Adrenal gland (tissue), 12 donors: ENCODE data around the gene SMG9. TPM values are rescaled to one million over a fixed set of nuclear protein-coding genes. Genes with fewer than 3 reads are reported as not detected.

Source experiments
- DNase-seq, 7 donors: peaks; one replicate each; pipeline ENCODE4 v3.0.0-alpha.2; 2019 to 2020
- H3K27ac ChIP-seq, 5 donors: fragments of 200-600 bp; sonication (generic) in 4 of 5; 1 replicate in 3 of 5; 2 replicates in 2 of 5; pipeline versions ENCODE4 v1.5.1 to v1.8.0; 2016 to 2020; ENCODE audit warnings: mild to moderate bottlenecking in 1 of 5
- H3K27me3 ChIP-seq: fragments of 200-600 bp; 2 replicates; pipeline ENCODE4 v1.8.0; 2021
- H3K36me3 ChIP-seq, 2 donors: fragments of 200-600 bp; replicated peaks in 1 of 2; 1 replicate in 1 of 2; 2 replicates in 1 of 2; pipeline versions ENCODE4 v1.5.1 to v1.8.0; 2018 to 2022
- H3K4me1 ChIP-seq, 2 donors: fragments of 200-600 bp; replicated peaks in 1 of 2; 1 replicate in 1 of 2; 2 replicates in 1 of 2; pipeline versions ENCODE4 v1.5.1 to v1.8.0; 2018 to 2021
- H3K4me3 ChIP-seq, 4 donors: fragments of 200-600 bp; sonication (generic) in 3 of 4; one replicate each; pipeline ENCODE4 v1.5.1; 2016 to 2018
- H3K9me3 ChIP-seq, 3 donors: fragments of 200-600 bp; sonication (generic) in 1 of 3; replicated peaks in 1 of 3; 1 replicate in 2 of 3; 2 replicates in 1 of 3; pipeline versions ENCODE4 v1.5.1 to v1.8.0; 2016 to 2021
- POLR2A ChIP-seq, 2 donors: fragments of 450-650 bp; IDR thresholded peaks; one replicate each; pipeline ENCODE4 v1.6.1; 2017; ENCODE audit warnings: antibody characterized with exemption in 2 of 2, mild to moderate bottlenecking in 2 of 2, moderate library complexity in 1 of 2
- WGBS, 4 donors: extraction: QIAGEN DNeasy Blood & Tissue Kit in 2 of 4; methylation state at CpG; one replicate each; pipeline versions ENCODE4 v1.1.5 to v1.1.7; 2013 to 2017; 5-methylcytosine and 5-hydroxymethylcytosine counted together
- intact Hi-C, 2 donors: fragments of 100-400 bp; cut with DNase I; formaldehyde crosslinking; loops; one replicate each; pipeline versions ENCODE4 v1.14.1 to v1.15.0; 2022 to 2023
- polyA plus RNA-seq, 3 donors: library from polyadenylated mRNA; stranded (reverse); fragments of 200-250 nt in 2 of 3; fragments of 350-450 nt in 1 of 3; fragmentation: Illumina TruSeq in 1 of 3; extraction: RNeasy Lipid Tissue Mini Kit (QIAGEN cat#74804) in 1 of 3; gene quantifications; one replicate each; pipeline ENCODE4 v1.2.3, GENCODE V29; 2013 to 2014
- total RNA-seq, 9 donors: library from RNA; depleted of rRNA in 4 of 9; stranded (reverse); fragments of >200 nt in 4 of 9; fragments of 120-200 nt in 1 of 9; fragmentation: NEBNext Ultra II Directional in 1 of 9; extraction: Animal tissue kit (Norgen Biotek cat#: 25700) in 1 of 9; gene quantifications; one replicate each; pipeline versions ENCODE4 v1.1.0 to v1.2.4, GENCODE V29; 2013 to 2023
- TF ChIP-seq, protein P1 (sequence below), 6 experiments: fragments of 450-650 bp in 4 of 6; fragments of 200-600 bp in 2 of 6; sonication (generic) in 1 of 6; IDR thresholded peaks; 1 replicate in 5 of 6; 2 replicates in 1 of 6; pipeline versions ENCODE4 v1.5.1 to v1.8.0; 2016 to 2021; ENCODE audit warnings: antibody characterized with exemption in 6 of 6, mild to moderate bottlenecking in 2 of 6, moderate library complexity in 1 of 6
- donor health status: healthy with polysubstance abuse.
- donor health status: Bipolar disorder and iron deficiency.
- donor health status: DM: yes; HTN: yes; CAD: no.
- donor health status: DM: no; HTN: no; CAD: no.
- donor health status: DM: no; HTN: no; CAD: no.
- donor health status: DM: yes; HTN: yes; CAD: no.

SMG9 gene
- total and polyA plus RNA-seq, 12 donors = 19.4 to 63.2 (median 42.8) TPM

DNA sequence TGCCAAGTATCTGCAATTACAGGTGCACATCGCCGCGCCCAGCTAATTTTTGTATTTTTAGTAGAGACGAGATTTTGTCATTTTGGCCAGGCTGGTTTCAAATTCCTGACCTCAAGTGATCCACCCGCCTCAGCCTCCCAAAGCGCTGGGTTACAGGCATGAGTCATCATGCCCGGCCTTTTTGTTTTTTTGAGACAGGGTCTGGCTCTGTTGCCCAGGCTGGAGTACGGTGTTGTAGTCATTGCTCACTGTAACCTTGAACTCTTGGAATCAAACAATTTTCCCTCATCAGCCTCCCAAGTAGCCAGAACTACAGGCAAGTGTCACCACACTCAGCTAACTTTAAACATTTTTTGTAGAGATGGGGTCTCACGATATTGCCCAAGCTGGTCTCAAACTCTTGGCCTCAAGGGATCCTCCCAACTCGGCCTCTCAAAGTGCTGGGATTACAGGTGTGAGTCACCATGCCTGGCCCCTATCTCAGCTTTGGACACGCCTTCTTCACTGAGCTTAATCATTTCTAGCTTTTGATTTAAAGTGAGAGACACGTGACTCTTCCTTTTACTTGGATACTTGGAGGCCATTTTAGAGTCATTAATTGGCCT is 42.9 kb downstream of the SMG9 start:
- no peaks in the 10 kb centered on the region for H3K27me3 ChIP-seq
- TF ChIP-seq POLR2A (IDR thresholded peaks at IDR 0.05) = no peak
- TF ChIP-seq, protein P1, sequence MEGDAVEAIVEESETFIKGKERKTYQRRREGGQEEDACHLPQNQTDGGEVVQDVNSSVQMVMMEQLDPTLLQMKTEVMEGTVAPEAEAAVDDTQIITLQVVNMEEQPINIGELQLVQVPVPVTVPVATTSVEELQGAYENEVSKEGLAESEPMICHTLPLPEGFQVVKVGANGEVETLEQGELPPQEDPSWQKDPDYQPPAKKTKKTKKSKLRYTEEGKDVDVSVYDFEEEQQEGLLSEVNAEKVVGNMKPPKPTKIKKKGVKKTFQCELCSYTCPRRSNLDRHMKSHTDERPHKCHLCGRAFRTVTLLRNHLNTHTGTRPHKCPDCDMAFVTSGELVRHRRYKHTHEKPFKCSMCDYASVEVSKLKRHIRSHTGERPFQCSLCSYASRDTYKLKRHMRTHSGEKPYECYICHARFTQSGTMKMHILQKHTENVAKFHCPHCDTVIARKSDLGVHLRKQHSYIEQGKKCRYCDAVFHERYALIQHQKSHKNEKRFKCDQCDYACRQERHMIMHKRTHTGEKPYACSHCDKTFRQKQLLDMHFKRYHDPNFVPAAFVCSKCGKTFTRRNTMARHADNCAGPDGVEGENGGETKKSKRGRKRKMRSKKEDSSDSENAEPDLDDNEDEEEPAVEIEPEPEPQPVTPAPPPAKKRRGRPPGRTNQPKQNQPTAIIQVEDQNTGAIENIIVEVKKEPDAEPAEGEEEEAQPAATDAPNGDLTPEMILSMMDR (IDR thresholded peaks at IDR 0.05) = no peak
- 62 to 76% (median 69%) methylated on average over 12 of the region's 12 CpGs for WGBS, 4 donors
- H3K9me3 ChIP-seq = peaks cover 0 to 7% (median 0%) of the 10 kb centered on the region in 3 donors
- intact Hi-C loops = no loop called here
- H3K36me3 ChIP-seq = no peaks in the 10 kb centered on the region
- no peak overlapping the region for H3K4me3 ChIP-seq
- no peaks in the 10 kb centered on the region for H3K4me1 ChIP-seq
- H3K27ac ChIP-seq = no peak overlapping the region
- DNase-seq = no peak

DNA sequence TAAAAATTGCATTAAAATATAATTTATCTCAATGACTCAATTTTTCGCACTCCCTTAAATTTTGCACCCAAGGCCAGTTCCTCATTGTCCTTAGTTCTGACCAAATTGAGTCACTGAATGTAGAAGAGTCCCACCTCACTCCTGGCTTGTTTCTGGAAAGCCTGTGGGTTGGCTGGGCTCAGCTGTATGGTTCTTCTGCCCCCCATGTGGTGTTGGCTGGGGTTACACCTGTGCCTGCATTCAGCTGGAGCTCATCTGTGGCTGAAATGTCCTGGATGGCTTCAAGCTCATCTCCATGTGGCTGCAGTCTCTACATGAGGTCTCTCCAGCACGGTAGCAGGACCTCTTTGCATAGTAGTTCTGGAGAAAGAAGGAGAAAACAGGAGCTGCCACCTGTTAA is 46.0 kb downstream of the SMG9 start:
- Histone ChIP-seq H3K4me3 (no peak overlapping the region), H3K36me3 (no peaks in the 10 kb centered on the region), H3K27ac (no peak overlapping the region), H3K4me1 (no peaks in the 10 kb centered on the region), H3K9me3 (peaks cover 0 to 7% (median 0%) of the 10 kb centered on the region in 3 donors), H3K27me3 (no peaks in the 10 kb centered on the region)
- DNase-seq = no peak
- TF ChIP-seq POLR2A (IDR thresholded peaks at IDR 0.05) = no peak
- TF ChIP-seq, protein P1 (IDR thresholded peaks at IDR 0.05) = no peak
- intact Hi-C loops = no loop called here
- WGBS, 4 donors = 53 to 70% (median 60%) methylated on average over 2 of the region's 2 CpGs

DNA sequence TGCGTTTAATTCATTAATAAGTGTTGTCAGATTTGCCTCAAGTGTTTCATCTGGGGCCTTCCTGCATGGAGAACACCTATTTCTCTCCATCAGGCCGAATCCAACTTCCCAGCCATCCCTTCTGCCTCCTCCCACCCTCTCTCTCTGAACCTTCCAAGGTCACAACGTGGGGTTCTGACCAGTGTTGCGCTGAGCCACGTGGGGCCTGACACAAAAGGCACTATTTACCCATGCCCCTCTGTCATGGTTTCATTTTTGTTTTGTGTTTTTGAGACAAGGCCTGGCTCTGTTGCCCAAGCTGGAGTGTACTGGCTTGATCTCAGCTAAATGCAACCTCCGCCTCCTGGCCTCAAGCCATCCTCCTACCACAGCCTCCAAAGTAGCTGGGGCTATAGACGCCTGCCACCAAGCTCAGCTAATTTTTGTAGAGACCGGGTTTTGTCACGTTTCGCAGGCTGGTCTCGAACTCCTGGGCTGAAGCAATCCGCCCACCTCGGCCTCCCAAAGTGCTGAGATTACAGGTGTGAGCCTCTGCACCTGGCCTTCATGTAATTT is 47.5 kb downstream of the SMG9 start:
- Histone ChIP-seq H3K36me3 (no peaks in the 10 kb centered on the region), H3K9me3 (peaks cover 0 to 7% (median 0%) of the 10 kb centered on the region in 3 donors), H3K27me3 (no peaks in the 10 kb centered on the region), H3K4me3 (no peak overlapping the region), H3K27ac (no peak overlapping the region), H3K4me1 (no peaks in the 10 kb centered on the region)
- DNase-seq = no peak
- intact Hi-C loops = no loop called here
- 73 to 82% (median 77%) methylated on average over 13 of the region's 13 CpGs for WGBS, 4 donors
- TF ChIP-seq, protein P1 (IDR thresholded peaks at IDR 0.05) = no peak
- TF ChIP-seq POLR2A (IDR thresholded peaks at IDR 0.05) = no peak

DNA sequence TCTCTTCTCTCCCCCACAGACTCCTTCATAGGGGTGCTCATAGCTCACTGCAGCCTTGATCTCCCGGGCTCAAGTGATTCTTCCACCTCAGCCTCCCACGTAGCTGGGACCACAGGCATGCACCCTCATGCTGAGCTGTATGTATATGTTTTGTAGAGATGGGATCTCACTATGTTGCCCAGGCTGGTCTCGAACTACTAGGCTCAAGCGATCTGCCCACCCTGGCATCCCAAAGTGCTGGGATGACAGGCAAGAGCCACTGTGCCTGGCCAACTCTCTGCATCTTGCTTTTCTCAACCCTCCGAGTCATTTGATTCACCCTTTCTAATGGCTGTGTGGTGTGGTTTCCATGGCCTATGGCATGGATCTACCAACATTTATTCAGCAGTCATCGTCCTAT is 49.0 kb downstream of the SMG9 start:
- DNase-seq = no peak
- intact Hi-C loops = no loop called here
- Histone ChIP-seq H3K4me1 (no peaks in the 10 kb centered on the region), H3K27me3 (no peaks in the 10 kb centered on the region), H3K36me3 (no peaks in the 10 kb centered on the region), H3K27ac (no peak overlapping the region), H3K9me3 (peaks cover 0 to 7% (median 0%) of the 10 kb centered on the region in 3 donors), H3K4me3 (no peak overlapping the region)
- TF ChIP-seq, protein P1 (IDR thresholded peaks at IDR 0.05) = no peak
- TF ChIP-seq POLR2A (IDR thresholded peaks at IDR 0.05) = no peak
- 65 to 85% (median 74%) methylated on average over 6 of the region's 6 CpGs for WGBS, 4 donors
